PC-3 (cell line): Measurements from ENCODE around the gene ZNF837.

Experiments
- CTCF ChIP-seq: fragments of 300-600 bp; sonication (generic); conservative IDR thresholded peaks from 2 replicates; pipeline ENCODE4 v1.5.1; 2017; ENCODE audit warnings: antibody characterized with exemption, low read depth, mild to moderate bottlenecking, low read length
- EZH2 ChIP-seq: fragments of 300-600 bp; sonication (generic); IDR thresholded peaks from one replicate; pipeline ENCODE4 v1.6.1; 2017; ENCODE audit warnings: antibody characterized with exemption, mild to moderate bottlenecking, low read length; ENCODE audit not compliant: unreplicated experiment
- EZH2phosphoT487 ChIP-seq: fragments of 300-600 bp; sonication (generic); IDR thresholded peaks from 2 replicates; pipeline ENCODE4 v1.6.1; 2018; ENCODE audit warnings: mild to moderate bottlenecking, antibody characterized with exemption, low read length, borderline replicate concordance

GRCh38 chr19:58351990-58352755, 28.7 kb downstream of the ZNF837 start:
- TF ChIP-seq CTCF (no peak), EZH2 (no peak), EZH2phosphoT487 (no peak)
